HUES48 (cell line): ENCODE measurements around the gene TMEM225B.
"Not testable (repeated sequence)": the region's sequence is repeated elsewhere in the genome, so short reads cannot be mapped to it uniquely, and the experiment has no call there.

ENCODE experiments used
- H3K27ac ChIP-seq: one replicate; pipeline ENCODE4 v1.7.0; 2013; ENCODE audit warnings: low read depth, low read length, inconsistent platforms
- H3K27me3 ChIP-seq: 2 replicates; pipeline ENCODE4 v1.6.1; 2013; ENCODE audit warnings: mild to moderate bottlenecking, low read length; ENCODE audit not compliant: control insufficient read depth, insufficient read depth
- H3K36me3 ChIP-seq: 2 replicates; pipeline ENCODE4 v1.6.1; 2013; ENCODE audit warnings: low read length; ENCODE audit not compliant: control insufficient read depth, insufficient read depth
- H3K4me1 ChIP-seq: 2 replicates; pipeline ENCODE4 v1.6.1; 2013; ENCODE audit warnings: mild to moderate bottlenecking, low read length; ENCODE audit not compliant: control insufficient read depth, insufficient read depth
- H3K4me3 ChIP-seq: 2 replicates; pipeline ENCODE4 v1.5.1; 2013; ENCODE audit warnings: mild to moderate bottlenecking, low read depth, low read length
- H3K9ac ChIP-seq: 2 replicates; pipeline ENCODE4 v1.6.1; 2013; ENCODE audit warnings: mild to moderate bottlenecking, low read depth, low read length, moderate library complexity
- H3K9me3 ChIP-seq: 2 replicates; pipeline ENCODE4 v1.6.1; 2013; ENCODE audit warnings: low read length; ENCODE audit not compliant: control insufficient read depth, insufficient read depth

The TMEM225B gene

DNA sequence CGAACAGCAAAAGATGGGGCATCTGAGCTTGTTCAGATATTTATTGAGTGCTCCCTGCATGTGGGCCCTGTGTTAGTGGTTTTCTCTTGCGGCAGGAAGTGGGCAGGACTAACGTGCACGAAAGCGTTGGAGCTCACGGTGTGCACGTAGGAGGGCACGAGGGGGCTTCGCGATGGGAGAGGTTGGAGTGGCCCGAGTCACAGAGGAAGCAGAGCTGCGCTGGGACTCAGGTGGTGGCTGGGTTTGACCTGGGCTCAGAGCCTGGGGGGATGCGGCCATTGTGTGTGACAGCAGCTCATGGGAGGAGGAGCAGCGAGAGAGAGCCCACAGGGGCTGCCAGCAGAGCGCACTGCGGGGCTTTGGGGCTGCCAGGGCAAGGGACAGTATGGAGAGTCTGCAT is 26.4 kb downstream of the TMEM225B start:
- Histone ChIP-seq H3K9me3 (no peaks in the 10 kb centered on the region), H3K27ac (no peak overlapping the region), H3K9ac (no peak overlapping the region), H3K27me3 (no peaks in the 10 kb centered on the region), H3K36me3 (peaks cover 95% of the 10 kb centered on the region), H3K4me1 (peaks cover 14% of the 10 kb centered on the region), H3K4me3 (no peak overlapping the region)

DNA sequence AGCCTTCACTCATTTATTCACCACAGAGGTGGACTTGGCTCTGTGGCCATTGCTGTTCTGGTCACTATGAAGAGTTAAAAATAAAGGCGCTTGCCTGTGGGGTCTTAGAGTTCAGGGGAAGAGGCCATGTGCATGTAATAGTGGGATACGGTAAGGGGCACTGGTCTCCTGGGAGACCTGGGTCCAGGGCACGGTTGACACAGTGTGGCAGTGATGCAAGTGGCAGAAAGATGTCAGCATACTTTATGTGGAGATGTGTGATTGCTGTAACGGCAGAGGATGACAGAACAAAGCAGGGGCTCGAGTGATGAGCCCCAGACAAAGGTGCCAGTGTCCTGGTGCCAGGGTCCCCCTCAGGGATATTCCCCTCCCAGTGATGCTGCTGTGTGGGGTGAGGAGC is 27.3 kb downstream of the TMEM225B start:
- peaks cover 95% of the 10 kb centered on the region for H3K36me3 ChIP-seq
- H3K9ac ChIP-seq, result no peak overlapping the region
- H3K4me3 ChIP-seq, result no peak overlapping the region
- no peaks in the 10 kb centered on the region for H3K27me3 ChIP-seq
- H3K9me3 ChIP-seq, result no peaks in the 10 kb centered on the region
- no peak overlapping the region for H3K27ac ChIP-seq
- peaks cover 14% of the 10 kb centered on the region for H3K4me1 ChIP-seq

DNA sequence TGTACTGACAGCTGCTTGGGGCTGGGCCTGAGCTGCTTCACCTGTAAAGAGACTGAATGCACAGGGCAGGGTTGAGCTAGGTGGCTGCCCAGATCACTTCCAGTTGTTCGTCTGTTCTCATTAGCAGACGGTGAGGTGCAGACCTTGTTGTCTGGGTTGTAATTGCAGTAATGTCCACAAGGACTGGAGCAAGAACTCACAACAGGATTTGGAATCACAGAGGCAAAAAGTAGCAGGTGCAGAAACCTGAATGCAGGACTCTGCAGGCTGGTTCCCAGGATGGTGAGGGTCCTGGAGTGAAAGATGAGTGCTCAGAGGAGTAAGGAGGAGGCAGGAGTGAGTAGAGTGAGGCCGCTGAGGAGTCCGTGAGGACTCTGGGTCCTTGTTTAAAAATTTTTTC is 27.9 kb downstream of the TMEM225B start:
- Histone ChIP-seq H3K36me3 (peaks cover 95% of the 10 kb centered on the region), H3K4me1 (peaks cover 16% of the 10 kb centered on the region), H3K9ac (no peak overlapping the region), H3K27me3 (no peaks in the 10 kb centered on the region), H3K9me3 (no peaks in the 10 kb centered on the region), H3K4me3 (no peak overlapping the region), H3K27ac (no peak overlapping the region)

GRCh38 chr7:99626661-99627060 is 28.6 kb downstream of the TMEM225B start:
- Histone ChIP-seq H3K27ac (no peak overlapping the region), H3K27me3 (no peaks in the 10 kb centered on the region), H3K9ac (no peak overlapping the region), H3K9me3 (no peaks in the 10 kb centered on the region), H3K4me3 (no peak overlapping the region), H3K36me3 (peaks cover 95% of the 10 kb centered on the region), H3K4me1 (peaks cover 23% of the 10 kb centered on the region)

- Histone ChIP-seq H3K27ac (no peak overlapping the region), H3K9me3 (no peaks in the 10 kb centered on the region), H3K36me3 (peaks cover 87% of the 10 kb centered on the region)
Measured at GRCh38 chr7:99627513-99627912, 29.4 kb downstream of the TMEM225B start.

DNA sequence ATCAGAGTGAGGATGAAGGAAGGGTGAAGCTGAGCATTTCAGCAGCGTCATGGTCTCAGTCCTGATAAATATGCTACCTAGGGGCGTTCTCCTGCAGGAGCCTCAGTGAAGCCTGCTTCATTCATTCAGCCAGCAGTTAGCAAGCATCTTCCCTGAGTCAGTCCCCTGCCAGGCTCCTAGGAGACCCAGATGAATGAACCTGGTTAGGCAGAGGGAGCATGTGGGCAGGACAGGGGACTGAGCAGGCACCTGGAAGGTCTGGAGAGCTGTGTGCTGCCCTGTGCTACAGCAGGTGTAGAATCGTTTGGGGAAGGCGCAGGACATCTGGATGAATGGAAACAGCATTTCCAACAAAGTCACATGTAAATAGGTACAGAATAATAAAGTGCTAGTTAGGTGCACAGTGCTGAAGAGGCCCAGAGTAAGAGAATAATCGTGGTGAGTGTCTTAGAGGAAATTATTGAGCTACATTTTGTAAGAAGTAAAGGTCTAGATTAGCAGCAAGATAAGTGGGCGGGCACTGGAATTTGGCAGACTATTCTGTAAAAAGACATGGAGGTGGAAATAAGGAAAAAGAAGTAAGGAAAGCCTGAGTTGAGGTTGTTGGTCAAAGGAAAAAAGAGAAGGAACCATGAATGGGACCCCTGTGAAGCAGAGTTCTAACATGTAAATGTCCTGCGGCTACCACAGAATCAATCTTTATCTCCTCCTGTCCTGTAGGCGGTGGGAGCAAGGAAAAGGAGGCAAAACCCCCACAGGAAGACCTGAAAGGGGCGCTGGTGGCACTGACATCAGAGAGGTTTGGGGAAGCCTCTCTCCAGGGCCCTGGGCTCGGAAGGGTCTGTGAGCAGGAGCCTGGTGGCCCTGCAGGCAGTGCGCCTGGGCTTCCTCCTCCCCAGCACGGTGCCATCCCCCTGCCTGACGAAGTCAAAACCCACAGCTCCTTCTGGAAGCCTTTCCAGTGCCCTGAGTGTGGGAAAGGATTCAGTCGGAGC is 30.7 kb downstream of the TMEM225B start:
- H3K36me3 ChIP-seq, result peaks cover 74% of the 10 kb centered on the region

More at GRCh38 chr7:99627513-99627912, 29.4 kb downstream of the TMEM225B start:
- no peak overlapping the region for H3K9ac ChIP-seq
- H3K27me3 ChIP-seq, result no peaks in the 10 kb centered on the region
- peaks cover 26% of the 10 kb centered on the region for H3K4me1 ChIP-seq
- H3K4me3 ChIP-seq, result no peak overlapping the region

GRCh38 chr7:99629643-99630042 is 31.6 kb downstream of the TMEM225B start:
- H3K36me3 ChIP-seq, result peaks cover 65% of the 10 kb centered on the region
- H3K27ac ChIP-seq, result peak overlapping the region; percentile 78
- no peak overlapping the region for H3K9ac ChIP-seq
- H3K4me1 ChIP-seq, result peaks cover 26% of the 10 kb centered on the region
- no peaks in the 10 kb centered on the region for H3K27me3 ChIP-seq
- no peaks in the 10 kb centered on the region for H3K9me3 ChIP-seq
- H3K4me3 ChIP-seq, result no peak overlapping the region

More for the DNA sequence above, 30.7 kb downstream of the TMEM225B start:
- H3K27ac ChIP-seq, result peak overlapping the region; percentile 78
- H3K9me3 ChIP-seq, result no peaks in the 10 kb centered on the region
- no peak overlapping the region for H3K4me3 ChIP-seq
- H3K27me3 ChIP-seq, result no peaks in the 10 kb centered on the region
- H3K4me1 ChIP-seq, result peaks cover 26% of the 10 kb centered on the region
- H3K9ac ChIP-seq, result no peak overlapping the region

DNA sequence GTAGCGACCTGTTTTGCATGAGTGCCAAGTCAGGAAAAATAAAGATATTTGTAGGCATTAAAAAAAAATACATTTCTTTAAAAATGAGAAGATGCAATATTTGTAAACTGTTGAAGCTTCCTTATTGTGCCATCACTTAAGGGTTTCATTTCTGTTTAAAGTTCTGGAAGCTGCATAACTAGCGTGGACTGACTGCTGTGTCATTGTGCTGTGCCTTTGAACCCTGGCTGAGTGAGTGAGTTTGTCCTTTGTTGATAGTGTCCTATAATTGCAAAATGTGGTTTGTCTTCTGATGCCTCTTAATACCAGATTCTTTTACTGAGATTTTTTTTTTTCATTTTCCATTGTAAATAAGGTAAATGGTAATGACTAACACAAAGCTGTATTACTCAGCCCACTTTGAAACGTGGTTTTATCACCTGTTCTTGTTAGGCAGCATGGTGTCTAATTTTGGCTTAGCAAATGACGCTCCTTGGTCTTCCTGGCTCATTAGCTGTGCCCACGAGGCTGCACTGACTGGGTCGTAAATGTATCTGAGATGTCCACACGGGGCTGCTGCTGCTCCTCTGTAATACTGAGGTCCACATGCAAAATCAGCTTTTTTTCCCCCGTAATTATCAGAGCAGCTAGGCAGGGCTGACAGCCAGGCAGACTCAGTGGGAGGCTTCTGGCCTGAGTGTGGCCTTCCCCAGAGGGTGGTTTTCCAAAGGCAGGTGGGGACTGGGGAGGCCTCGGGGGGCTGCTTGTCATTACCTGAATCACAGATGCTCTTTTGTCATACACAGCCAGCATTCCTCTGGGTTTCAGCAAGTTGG is 33.4 kb downstream of the TMEM225B start:
- no peaks in the 10 kb centered on the region for H3K27me3 ChIP-seq
- no peak overlapping the region for H3K9ac ChIP-seq
- peaks cover 47% of the 10 kb centered on the region for H3K36me3 ChIP-seq
- no peak overlapping the region for H3K4me3 ChIP-seq
- H3K9me3 ChIP-seq, result no peaks in the 10 kb centered on the region
- H3K4me1 ChIP-seq, result peaks cover 26% of the 10 kb centered on the region
- peak overlapping the region; percentile 56 for H3K27ac ChIP-seq

DNA sequence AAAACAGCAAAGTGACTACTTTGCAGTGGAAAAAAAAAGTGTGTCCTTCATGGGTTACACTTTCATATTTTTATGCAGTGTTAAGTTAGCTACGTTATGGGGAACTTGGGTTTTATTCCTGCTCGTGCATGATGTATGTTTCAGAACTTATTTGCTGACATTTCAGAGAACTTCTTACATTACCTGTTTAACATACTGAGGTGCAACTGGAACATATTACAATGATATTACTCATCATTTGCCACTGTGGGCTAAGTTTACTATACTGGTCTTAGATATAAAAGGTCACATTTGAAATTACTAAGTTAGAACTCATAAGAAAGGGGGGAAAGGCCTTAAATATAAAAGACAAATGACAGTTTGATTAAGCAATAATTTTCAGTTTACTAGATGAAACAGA is 39.3 kb downstream of the TMEM225B start:
- not testable (repeated sequence) for H3K27ac ChIP-seq, H3K9me3 ChIP-seq, H3K27me3 ChIP-seq, H3K4me3 ChIP-seq, H3K9ac ChIP-seq, H3K36me3 ChIP-seq
- peaks cover 11% of the 10 kb centered on the region; the same call in 1 of the 2 replicates for H3K4me1 ChIP-seq

DNA sequence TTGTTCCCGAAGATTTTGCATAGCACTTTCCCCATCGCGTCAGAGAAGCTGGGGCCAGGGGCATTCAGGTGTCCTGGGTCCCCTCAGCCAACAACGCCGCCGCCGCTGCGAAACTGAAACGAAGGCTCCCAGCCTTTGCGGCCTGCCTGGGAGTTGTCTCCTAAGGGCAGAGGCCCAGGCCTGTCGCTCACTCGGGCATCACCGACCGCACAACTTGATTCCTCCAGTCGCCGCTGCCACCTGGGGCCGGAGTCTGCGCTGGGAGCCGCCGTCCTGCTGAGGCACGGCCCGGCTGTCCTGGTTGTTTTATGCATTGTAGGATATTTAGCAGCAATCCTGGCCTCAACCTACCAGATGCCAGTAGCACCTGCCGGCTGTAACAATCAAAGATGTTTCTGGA is 40.7 kb downstream of the TMEM225B start:
- Histone ChIP-seq H3K9me3 (no peaks in the 10 kb centered on the region), H3K36me3 (no peaks in the 10 kb centered on the region; the same call in 1 of the 2 replicates), H3K9ac (no peak overlapping the region)

More for the DNA sequence above, 40.7 kb downstream of the TMEM225B start:
- Histone ChIP-seq H3K27me3 (no peaks in the 10 kb centered on the region), H3K27ac (peak overlapping the region; percentile 17), H3K4me1 (peaks cover 11% of the 10 kb centered on the region; the same call in 1 of the 2 replicates), H3K4me3 (no peak overlapping the region)
